ENCODE results near the gene TRMT11.

DNA sequence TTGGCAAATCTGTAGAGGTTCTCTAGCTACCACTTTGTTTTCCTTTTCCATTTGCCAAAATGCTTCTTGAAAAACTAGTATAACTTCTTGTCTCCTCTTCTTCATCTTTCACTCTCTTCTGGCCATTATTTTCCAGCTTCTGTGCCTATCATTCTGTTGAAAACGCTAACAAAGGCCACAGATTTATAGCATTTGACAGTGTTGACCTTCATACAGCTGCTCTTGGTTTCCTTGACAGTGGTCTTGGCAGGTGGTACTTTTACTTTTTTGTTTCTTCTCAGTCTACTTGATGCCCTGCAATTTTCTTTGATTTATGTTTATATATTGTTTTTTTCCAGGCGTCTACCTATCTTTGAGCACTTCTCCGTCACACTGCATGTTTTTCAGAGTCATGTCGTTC, 23.7 kb downstream of the TRMT11 start:
- TF ChIP-seq EZH2phosphoT487 (IDR thresholded peaks at IDR 0.05; ENCODE audit: insufficient read depth, low read depth) (no peak), EZH2 (IDR thresholded peaks at IDR 0.05; ENCODE audit: insufficient read depth, poor library complexity, severe bottlenecking) (no peak)
